ENCODE measurements around the gene TBC1D13.

DNA sequence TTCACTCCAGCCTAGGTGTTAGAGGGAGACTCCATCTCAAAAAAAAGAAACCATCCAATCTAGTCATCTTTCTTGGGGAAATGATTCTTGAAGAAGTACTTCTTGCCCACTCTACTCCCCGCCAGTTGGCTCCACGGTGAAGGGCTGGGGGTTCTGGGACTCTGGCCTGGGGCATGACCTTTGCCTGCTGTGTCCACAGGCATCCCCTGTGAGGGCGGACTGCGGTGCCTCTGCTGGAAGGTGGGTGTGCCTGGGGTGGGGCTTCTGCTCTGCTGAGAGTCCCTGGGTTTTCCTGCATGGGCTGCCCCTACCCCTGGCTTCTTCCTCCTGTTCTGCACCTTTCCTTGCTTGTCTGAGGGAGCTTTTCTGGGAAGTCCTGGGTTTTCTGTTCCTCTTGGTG, 3.5 kb downstream of the TBC1D13 start:
- TF ChIP-seq RFX5 (IDR thresholded peaks at IDR 0.05) (no peak), EP300 (IDR thresholded peaks at IDR 0.05) (no peak), RCOR1 (IDR thresholded peaks at IDR 0.05; ENCODE audit: low read depth, low read length) (no peak), RAD21 (conservative IDR thresholded peaks at IDR 0.05 in 1 of 2, IDR thresholded peaks at IDR 0.05 in 1 of 2) (no peak), POLR2A (IDR thresholded peaks at IDR 0.05; ENCODE audit: low read length) (no peak), CEBPB (IDR thresholded peaks at IDR 0.05) (no peak), FOXS1 (CRISPR knock-in tag; IDR thresholded peaks at IDR 0.05) (no peak), PHF8 (IDR thresholded peaks at IDR 0.05; ENCODE audit: borderline replicate concordance, low read depth) (no peak), HDAC2 (IDR thresholded peaks at IDR 0.05) (no peak)
- TF ChIP-seq, protein P1, sequence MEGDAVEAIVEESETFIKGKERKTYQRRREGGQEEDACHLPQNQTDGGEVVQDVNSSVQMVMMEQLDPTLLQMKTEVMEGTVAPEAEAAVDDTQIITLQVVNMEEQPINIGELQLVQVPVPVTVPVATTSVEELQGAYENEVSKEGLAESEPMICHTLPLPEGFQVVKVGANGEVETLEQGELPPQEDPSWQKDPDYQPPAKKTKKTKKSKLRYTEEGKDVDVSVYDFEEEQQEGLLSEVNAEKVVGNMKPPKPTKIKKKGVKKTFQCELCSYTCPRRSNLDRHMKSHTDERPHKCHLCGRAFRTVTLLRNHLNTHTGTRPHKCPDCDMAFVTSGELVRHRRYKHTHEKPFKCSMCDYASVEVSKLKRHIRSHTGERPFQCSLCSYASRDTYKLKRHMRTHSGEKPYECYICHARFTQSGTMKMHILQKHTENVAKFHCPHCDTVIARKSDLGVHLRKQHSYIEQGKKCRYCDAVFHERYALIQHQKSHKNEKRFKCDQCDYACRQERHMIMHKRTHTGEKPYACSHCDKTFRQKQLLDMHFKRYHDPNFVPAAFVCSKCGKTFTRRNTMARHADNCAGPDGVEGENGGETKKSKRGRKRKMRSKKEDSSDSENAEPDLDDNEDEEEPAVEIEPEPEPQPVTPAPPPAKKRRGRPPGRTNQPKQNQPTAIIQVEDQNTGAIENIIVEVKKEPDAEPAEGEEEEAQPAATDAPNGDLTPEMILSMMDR (IDR thresholded peaks at IDR 0.05), result no peak
- TF ChIP-seq, protein P2, sequence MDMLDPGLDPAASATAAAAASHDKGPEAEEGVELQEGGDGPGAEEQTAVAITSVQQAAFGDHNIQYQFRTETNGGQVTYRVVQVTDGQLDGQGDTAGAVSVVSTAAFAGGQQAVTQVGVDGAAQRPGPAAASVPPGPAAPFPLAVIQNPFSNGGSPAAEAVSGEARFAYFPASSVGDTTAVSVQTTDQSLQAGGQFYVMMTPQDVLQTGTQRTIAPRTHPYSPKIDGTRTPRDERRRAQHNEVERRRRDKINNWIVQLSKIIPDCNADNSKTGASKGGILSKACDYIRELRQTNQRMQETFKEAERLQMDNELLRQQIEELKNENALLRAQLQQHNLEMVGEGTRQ (IDR thresholded peaks at IDR 0.05), result no peak
- TF ChIP-seq, protein P3, sequence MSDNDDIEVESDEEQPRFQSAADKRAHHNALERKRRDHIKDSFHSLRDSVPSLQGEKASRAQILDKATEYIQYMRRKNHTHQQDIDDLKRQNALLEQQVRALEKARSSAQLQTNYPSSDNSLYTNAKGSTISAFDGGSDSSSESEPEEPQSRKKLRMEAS (IDR thresholded peaks at IDR 0.05), result no peak
- TF ChIP-seq, protein P4, sequence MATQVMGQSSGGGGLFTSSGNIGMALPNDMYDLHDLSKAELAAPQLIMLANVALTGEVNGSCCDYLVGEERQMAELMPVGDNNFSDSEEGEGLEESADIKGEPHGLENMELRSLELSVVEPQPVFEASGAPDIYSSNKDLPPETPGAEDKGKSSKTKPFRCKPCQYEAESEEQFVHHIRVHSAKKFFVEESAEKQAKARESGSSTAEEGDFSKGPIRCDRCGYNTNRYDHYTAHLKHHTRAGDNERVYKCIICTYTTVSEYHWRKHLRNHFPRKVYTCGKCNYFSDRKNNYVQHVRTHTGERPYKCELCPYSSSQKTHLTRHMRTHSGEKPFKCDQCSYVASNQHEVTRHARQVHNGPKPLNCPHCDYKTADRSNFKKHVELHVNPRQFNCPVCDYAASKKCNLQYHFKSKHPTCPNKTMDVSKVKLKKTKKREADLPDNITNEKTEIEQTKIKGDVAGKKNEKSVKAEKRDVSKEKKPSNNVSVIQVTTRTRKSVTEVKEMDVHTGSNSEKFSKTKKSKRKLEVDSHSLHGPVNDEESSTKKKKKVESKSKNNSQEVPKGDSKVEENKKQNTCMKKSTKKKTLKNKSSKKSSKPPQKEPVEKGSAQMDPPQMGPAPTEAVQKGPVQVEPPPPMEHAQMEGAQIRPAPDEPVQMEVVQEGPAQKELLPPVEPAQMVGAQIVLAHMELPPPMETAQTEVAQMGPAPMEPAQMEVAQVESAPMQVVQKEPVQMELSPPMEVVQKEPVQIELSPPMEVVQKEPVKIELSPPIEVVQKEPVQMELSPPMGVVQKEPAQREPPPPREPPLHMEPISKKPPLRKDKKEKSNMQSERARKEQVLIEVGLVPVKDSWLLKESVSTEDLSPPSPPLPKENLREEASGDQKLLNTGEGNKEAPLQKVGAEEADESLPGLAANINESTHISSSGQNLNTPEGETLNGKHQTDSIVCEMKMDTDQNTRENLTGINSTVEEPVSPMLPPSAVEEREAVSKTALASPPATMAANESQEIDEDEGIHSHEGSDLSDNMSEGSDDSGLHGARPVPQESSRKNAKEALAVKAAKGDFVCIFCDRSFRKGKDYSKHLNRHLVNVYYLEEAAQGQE (IDR thresholded peaks at IDR 0.05), result no peak
- TF ChIP-seq, protein P5, sequence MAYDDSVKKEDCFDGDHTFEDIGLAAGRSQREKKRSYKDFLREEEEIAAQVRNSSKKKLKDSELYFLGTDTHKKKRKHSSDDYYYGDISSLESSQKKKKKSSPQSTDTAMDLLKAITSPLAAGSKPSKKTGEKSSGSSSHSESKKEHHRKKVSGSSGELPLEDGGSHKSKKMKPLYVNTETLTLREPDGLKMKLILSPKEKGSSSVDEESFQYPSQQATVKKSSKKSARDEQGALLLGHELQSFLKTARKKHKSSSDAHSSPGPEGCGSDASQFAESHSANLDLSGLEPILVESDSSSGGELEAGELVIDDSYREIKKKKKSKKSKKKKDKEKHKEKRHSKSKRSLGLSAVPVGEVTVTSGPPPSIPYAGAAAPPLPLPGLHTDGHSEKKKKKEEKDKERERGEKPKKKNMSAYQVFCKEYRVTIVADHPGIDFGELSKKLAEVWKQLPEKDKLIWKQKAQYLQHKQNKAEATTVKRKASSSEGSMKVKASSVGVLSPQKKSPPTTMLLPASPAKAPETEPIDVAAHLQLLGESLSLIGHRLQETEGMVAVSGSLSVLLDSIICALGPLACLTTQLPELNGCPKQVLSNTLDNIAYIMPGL (CRISPR knock-in tag; IDR thresholded peaks at IDR 0.05; ENCODE audit: borderline replicate concordance), result no peak

Measured in A549 (cell line).